Dermis microvascular lymphatic vessel endothelial cell (primary cell): ENCODE measurements around the gene SRSF3. TPM values are rescaled to one million over a fixed set of nuclear protein-coding genes. Genes with fewer than 3 reads are reported as not detected.
"Not testable (repeated sequence)": the region's sequence is repeated elsewhere in the genome, so short reads cannot be mapped to it uniquely, and the experiment has no call there.

Experiments used
- DNase-seq, 2 donors: peaks; one replicate each; pipeline versions ENCODE4 v3.0.0 to v3.0.0-alpha.2; 2010; ENCODE audit warnings: low read depth in 2 of 2
- total RNA-seq: library from RNA; depleted of rRNA; stranded (reverse); fragments of >200 nt; gene quantifications from 2 replicates; pipeline ENCODE4 v1.2.1, GENCODE V29; 2014

Gene SRSF3
- total RNA-seq, 1 donor from 2014 or later: 298 TPM

GRCh38 chr6:36574679-36575078 lies 19.5 kb upstream of the SRSF3 start:
- no peak for DNase-seq

- no peak for DNase-seq
Observed at GRCh38 chr6:36576578-36576977, 17.6 kb upstream of the SRSF3 start.

GRCh38 chr6:36577301-36577700 lies 16.9 kb upstream of the SRSF3 start:
- DNase-seq: no peak

GRCh38 chr6:36578030-36578429 lies 16.1 kb upstream of the SRSF3 start:
- no peak for DNase-seq

- no peak for DNase-seq
Observed at GRCh38 chr6:36578431-36578830, 15.7 kb upstream of the SRSF3 start.

GRCh38 chr6:36580184-36580526 lies 14.0 kb upstream of the SRSF3 start:
- DNase-seq: no peak

GRCh38 chr6:36581716-36582115 lies 12.4 kb upstream of the SRSF3 start:
- DNase-seq: no peak

- DNase-seq: no peak
Observed at GRCh38 chr6:36586606-36587005, 7.6 kb upstream of the SRSF3 start.

GRCh38 chr6:36589025-36589400 lies 5.1 kb upstream of the SRSF3 start:
- not testable (repeated sequence) for DNase-seq

GRCh38 chr6:36590237-36590636 lies 3.9 kb upstream of the SRSF3 start:
- DNase-seq: peak in 1 of 2 donors; percentile 55

GRCh38 chr6:36592221-36592655 lies 1.9 kb upstream of the SRSF3 start:
- DNase-seq: no peak

- peak in 1 of 2 donors; percentile 40 for DNase-seq
Observed at GRCh38 chr6:36593569-36594028, 563 bp upstream of the SRSF3 start.

GRCh38 chr6:36594816-36595643 lies 868 bp downstream of the SRSF3 start:
- DNase-seq: peak; percentile 50 to 66

- no peak for DNase-seq
Observed at GRCh38 chr6:36596356-36596755, 2.2 kb downstream of the SRSF3 start.

- no peak for DNase-seq
Observed at GRCh38 chr6:36597775-36598174, 3.6 kb downstream of the SRSF3 start.

- DNase-seq: no peak
Observed at GRCh38 chr6:36598326-36598725, 4.2 kb downstream of the SRSF3 start.

- no peak for DNase-seq
Observed at GRCh38 chr6:36598739-36599318, 4.7 kb downstream of the SRSF3 start.

- DNase-seq: peak in 1 of 2 donors; percentile 43
Observed at GRCh38 chr6:36599791-36600209, 5.6 kb downstream of the SRSF3 start.

GRCh38 chr6:36600564-36601146 lies 6.5 kb downstream of the SRSF3 start:
- no peak for DNase-seq

GRCh38 chr6:36601818-36602217 lies 7.7 kb downstream of the SRSF3 start:
- not testable (repeated sequence) for DNase-seq

- no peak for DNase-seq
Observed at GRCh38 chr6:36603222-36604089, 9.3 kb downstream of the SRSF3 start.
